ENCODE results near the gene AKR1E2. TPM values are rescaled to one million over a fixed set of nuclear protein-coding genes. Genes with fewer than 3 reads are reported as not detected.

AKR1E2 gene
- total and polyA plus RNA-seq, 2 of the 8 experiments (the other 6 are each of a cell fraction or from before 2014, with no cell fraction given) = 2.6 to 3.5 TPM

DNA sequence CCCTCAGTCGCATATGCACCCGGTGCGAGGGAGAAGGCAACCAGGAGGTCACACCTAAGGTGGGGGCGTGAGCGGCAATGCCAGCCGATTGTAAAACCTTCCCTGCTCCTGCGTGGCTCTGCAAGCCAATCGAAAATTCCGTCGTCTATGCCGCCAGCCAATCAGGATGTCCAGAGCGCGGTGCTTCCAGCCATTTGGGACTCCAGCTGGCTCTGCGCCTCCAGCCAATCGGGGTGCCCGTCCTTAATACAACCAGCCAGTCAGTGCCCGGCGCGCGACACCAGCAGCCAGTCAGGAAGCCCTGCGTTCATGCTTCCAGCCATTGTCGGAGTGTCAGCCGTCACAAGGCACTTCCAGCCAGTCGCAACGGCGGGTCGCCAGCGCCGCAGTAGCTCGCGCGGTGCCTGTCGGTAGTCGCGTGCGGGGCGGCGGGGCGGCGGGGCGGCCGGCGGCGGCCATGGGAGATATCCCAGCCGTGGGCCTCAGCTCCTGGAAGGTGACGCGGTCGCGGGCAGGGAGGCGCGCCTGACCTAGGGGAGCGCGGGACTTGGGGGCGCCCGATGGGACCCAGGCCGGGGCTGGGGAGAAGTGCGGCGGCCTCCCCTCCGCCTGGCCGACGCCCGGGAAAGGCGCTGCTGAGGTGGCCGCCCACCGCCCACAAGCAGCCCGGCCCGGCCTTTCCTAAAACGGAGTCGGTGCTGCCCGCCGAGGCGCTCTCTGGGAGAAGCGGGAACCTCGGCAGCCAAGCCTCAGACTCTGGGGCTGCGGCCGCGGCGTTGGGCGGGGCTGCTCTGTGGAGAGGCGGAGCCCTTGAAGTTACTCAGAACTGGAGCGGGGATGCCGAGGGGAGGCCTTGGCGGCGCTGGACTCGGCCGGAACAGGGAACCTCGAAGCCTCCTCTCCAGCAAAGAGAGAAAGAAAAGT, at the start of gene AKR1E2 (continued):
- TF ChIP-seq, protein P1, sequence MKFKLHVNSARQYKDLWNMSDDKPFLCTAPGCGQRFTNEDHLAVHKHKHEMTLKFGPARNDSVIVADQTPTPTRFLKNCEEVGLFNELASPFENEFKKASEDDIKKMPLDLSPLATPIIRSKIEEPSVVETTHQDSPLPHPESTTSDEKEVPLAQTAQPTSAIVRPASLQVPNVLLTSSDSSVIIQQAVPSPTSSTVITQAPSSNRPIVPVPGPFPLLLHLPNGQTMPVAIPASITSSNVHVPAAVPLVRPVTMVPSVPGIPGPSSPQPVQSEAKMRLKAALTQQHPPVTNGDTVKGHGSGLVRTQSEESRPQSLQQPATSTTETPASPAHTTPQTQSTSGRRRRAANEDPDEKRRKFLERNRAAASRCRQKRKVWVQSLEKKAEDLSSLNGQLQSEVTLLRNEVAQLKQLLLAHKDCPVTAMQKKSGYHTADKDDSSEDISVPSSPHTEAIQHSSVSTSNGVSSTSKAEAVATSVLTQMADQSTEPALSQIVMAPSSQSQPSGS (IDR thresholded peaks at IDR 0.05; ENCODE audit: low read length) = no peak
- TF ChIP-seq SP4 (IDR thresholded peaks at IDR 0.05; ENCODE audit: low read length) = no peak
- no peak for TF ChIP-seq TAF7 (optimal IDR thresholded peaks at IDR 0.05; ENCODE audit: borderline replicate concordance, low read depth, low read length)
- no peak for TF ChIP-seq KDM1A (IDR thresholded peaks at IDR 0.05; ENCODE audit: borderline replicate concordance, low read length)
- TF ChIP-seq CREB1 (IDR thresholded peaks at IDR 0.05) = 0 out of 2 replicates have a peak, but pooled peaks have one; percentile 53
- TF ChIP-seq ASH2L (IDR thresholded peaks at IDR 0.05; ENCODE audit: low read length) = peak; percentile 36
- no peak for TF ChIP-seq SIN3A (conservative IDR thresholded peaks at IDR 0.05 in 1 of 2, IDR thresholded peaks at IDR 0.05 in 1 of 2; ENCODE audit: low read depth in 1 of 2, low read length in 2 of 2)
- TF ChIP-seq HDAC2 (IDR thresholded peaks at IDR 0.05; ENCODE audit: borderline replicate concordance in 1 of 2, low read depth in 2 of 2, low read length in 2 of 2) = 0 out of 4 replicates have a peak, but pooled peaks of 1 of the 2 experiments have one; percentile 50
- TF ChIP-seq RBBP5 (IDR thresholded peaks at IDR 0.05; ENCODE audit: borderline replicate concordance, low read depth, low read length) = 0 out of 2 replicates have a peak, but pooled peaks have one; percentile 50
- TF ChIP-seq PHF8 (conservative IDR thresholded peaks at IDR 0.05; ENCODE audit: low read depth, low read length) = peak; percentile 51
- peak; percentile 85 for TF ChIP-seq CHD2 (IDR thresholded peaks at IDR 0.05; ENCODE audit: low read length)
- TF ChIP-seq KDM5A (IDR thresholded peaks at IDR 0.05; ENCODE audit: low read length) = no peak
- TF ChIP-seq, protein P2, sequence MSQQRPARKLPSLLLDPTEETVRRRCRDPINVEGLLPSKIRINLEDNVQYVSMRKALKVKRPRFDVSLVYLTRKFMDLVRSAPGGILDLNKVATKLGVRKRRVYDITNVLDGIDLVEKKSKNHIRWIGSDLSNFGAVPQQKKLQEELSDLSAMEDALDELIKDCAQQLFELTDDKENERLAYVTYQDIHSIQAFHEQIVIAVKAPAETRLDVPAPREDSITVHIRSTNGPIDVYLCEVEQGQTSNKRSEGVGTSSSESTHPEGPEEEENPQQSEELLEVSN (IDR thresholded peaks at IDR 0.05) = peak; percentile 91
- TF ChIP-seq ZNF274 (IDR thresholded peaks at IDR 0.05; ENCODE audit: borderline replicate concordance, extremely low read depth, low read length) = no peak
- no peak for TF ChIP-seq SP2 (IDR thresholded peaks at IDR 0.05; ENCODE audit: low read length)
- peak; percentile 32; the same call in 1 of the 2 replicates for TF ChIP-seq POLR2AphosphoS5 (IDR thresholded peaks at IDR 0.05; ENCODE audit: low read depth, low read length)
- no peak for TF ChIP-seq BCL11A (IDR thresholded peaks at IDR 0.05; ENCODE audit: low read depth in 2 of 2, low read length in 2 of 2)
- TF ChIP-seq FOSL1 (IDR thresholded peaks at IDR 0.05; ENCODE audit: insufficient read depth, low read depth, low read length) = no peak
- peak; percentile 87 for TF ChIP-seq KDM4A (IDR thresholded peaks at IDR 0.05; ENCODE audit: low read depth, low read length, severe bottlenecking)
- TF ChIP-seq SIX5 (IDR thresholded peaks at IDR 0.05; ENCODE audit: low read depth, low read length) = no peak
